HG02759 (cell line): ENCODE data around the gene CST6.
"Not testable (repeated sequence)": the region's sequence is repeated elsewhere in the genome, so short reads cannot be mapped to it uniquely, and the experiment has no call there.

Source experiments
- ATAC-seq: cut with Tn5 transposase; IDR thresholded peaks from one replicate; pipeline ENCODE4 v1.9.1; 2021; ENCODE audit warnings: mild to moderate bottlenecking, moderate library complexity; ENCODE audit not compliant: unreplicated experiment

CST6 gene

DNA sequence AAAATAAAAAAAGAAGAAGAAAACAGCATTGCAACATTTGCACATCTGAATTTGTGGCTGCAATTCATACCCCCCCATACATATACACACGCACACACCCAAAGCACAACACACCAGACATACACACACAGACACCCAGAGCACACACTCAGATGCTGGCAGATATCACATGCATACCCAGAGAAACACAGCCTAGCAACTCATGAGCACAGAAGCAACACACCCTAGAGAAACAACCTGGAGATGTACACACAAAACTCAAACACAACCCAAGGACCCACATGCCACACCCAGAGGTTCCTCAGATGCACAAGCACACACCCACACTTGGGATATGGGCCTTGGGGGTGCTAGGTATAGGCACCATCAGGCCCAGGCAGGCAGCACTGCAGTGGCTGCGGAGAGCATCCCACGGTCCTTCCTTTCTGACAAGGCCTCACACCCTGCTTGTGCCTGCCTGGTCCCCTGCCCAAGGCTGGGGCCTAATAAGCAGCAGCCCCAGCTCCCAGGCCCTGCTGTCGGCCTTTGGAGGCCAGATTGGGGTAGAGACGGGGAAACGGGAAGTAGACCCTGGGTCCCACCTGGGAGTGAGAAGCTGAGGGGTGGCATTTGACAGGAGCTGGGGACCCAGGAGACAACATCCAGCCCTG, 3.1 kb downstream of the CST6 start:
- ATAC-seq, result no peak

DNA sequence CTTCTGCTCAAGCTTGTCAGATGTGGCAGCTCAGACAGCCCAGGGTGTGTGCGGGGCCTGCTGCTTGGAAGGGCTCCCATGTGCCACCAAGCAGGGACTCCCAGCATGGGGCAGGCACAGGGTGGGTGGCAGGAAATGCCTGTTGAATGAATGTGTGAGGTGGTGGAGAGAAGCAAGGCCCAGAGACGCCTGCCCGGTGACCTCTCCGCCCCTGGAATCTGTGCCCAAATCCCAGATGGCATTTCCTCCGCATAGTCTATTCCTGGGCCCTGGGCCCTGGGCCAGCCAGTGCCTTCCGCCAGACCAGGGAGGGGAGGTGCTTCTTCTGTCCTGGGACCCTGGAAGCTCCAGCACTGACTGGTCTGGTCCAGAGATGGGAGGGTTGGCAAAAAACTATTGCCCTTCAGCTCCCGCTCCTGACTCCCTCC, 3.7 kb downstream of the CST6 start:
- ATAC-seq, result no peak

DNA sequence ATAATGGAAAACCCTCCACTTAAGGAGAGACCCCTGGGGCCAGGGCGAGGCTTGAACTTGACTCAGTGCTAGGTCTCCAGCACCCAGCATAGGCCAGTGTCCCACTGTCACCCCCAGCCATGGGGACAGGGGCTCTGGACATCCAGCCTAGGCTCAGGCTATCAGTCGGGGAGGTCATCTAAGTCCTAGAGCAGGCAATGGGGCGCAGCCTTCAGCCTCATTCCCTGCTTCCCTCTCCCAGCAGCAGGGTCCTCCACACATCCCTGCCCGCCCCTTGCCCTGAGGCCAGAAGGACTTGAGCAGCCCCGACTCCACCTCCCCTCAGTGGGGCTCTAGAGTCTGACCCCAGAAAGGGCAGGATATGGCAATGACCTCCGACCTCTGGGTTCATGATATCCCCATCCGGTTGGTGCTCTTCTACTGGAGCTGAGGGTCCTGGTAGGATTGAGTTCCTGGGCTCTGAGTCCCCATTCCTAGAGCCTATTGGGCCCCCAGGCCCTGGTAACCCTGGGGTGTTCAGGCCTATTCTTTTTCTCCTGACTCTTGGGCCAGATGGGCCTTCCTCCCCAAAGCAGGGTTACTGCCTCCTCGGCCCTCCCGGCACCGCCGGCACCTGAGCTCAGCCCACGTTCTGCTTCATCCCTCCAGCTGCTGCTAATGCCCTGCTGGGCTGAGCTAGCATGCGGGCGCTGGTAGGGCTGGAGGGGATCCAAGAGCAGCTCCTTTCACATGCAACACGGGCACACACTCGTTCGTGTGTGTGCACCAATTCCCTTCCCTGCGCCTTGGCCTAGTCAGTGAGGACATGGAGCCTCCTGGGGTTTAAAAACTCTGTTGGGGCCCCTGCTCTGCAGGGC, 4.4 kb downstream of the CST6 start:
- ATAC-seq, result no peak

DNA sequence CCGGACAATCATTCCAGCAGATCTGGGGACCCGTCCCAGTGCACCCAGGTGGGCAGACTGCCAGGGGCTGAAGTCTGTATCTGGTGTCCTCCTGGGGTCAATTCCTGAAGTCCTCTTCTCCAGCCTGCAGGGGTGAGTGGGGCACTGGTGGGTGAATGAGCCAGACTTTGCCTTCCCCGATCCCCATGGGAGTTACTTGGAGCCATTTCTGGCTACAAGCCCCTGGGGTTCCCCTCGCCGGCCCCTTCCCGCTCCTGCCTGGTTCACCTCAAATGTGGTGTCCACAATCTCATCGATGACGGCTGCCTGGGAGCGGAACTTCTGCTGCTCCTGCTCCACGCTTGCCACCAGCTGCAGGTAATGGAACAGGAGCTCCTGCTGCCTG, 5.0 kb downstream of the CST6 start:
- no peak for ATAC-seq

DNA sequence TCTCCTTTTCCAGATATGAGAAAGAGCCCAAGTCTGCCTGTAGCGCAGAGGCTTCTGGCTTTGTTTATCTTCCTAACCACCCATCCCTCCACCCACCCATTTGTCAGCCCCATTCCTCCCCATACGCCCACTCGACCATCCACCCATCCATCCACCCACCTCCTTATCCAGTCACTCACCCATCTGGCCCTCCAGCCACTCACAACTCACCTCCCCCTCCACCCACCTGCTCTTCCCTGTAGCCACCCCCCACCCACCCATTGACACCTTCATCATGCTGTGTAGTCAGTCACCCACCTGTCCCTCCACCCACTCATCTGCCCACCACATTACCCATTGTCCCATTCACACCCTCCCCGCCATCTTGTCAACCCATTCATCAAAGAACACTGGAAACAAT, 5.5 kb downstream of the CST6 start:
- no peak for ATAC-seq

DNA sequence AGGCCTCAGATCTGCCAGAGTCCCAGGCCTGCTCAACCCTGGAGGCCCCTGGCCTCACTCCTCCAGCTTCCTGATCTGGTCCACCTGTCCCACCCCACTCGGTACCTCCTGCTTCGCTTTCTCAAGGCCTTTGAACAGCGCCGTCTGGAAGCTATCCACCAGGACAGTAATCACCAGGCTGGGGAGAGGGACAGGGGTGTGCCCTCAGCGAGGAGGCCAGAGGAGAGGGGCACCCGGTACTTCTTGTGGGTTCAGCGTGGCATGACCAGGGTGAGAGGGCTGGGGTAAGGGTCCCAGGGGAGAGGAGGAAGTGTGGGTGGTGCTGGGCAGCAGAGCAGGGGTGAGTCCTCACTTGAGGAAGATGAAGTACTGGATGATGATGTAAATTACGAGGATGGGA, 8.4 kb downstream of the CST6 start:
- no peak for ATAC-seq

DNA sequence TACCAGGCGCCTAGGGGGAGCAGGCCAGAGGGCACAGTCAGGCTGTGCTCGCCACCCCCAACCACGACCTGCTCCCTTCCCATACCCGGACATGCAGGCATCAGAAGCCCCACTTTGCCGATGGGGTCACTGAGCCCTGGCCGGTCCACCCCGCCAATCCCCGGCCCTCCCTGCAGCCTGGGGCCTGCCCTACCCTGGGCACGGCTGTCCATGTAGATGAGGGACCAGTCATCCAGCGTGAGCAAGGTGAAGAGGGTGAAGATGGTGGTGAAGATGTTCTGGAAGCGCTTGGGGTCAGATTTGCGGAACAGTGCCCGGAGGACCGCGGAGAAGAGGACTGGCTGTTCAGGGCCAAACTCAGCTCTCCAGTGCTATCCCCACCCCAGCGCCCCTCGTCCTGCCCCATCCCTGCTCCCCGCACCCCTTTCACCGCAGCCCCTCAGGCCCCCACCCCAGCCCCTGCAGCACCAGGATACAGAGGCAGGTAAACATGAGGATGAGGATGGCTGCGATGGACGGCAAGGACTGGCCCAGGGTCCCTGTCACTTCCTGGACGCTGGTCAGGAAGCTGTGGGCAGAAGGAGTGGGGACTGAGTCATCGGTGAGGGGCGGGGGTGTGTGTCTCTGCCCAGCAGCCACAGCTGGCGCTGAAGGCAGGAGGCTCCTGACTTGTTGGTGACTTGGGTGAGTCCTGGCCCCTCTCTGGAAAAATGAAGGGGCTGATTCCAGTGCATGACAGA, 9.0 kb downstream of the CST6 start:
- ATAC-seq, result no peak

DNA sequence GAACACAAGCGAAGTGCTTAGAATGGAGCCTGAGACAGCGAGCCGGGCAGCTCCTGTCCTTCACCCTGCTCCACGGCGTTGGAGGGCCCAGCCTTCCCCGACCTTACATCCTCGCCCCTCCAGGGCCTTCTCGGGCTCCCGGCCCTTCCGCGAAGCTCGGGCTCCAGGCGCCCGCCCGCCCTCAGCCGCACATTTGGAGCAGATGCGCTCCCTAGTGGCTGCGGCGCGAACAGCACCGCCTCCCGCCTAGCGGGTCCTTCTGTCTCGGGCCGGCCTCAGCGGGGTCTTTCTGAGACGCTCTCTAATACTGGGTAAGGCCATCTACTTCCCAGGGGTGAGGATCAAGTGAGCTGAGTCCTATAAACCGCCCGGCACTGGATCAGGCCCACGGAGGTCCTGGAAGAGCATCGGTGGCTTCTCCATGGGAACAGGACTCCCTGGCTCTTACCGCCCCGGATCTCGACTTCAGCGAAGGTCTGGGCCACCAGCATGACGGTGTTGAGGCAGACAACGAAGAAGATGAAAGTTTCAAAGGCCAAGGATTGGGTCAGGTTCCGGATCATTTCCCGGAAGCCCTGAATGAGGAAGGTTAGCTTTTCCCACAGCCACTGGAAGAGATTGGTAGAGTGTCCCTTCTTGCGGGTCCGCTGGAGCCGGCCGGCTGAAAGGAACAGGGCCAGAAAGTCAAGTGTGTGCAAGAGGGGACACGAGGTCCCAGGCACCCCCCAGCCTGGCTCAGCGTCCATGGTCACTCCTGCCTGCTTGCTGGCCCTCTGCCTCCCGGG, 10.8 kb downstream of the CST6 start:
- no peak for ATAC-seq

DNA sequence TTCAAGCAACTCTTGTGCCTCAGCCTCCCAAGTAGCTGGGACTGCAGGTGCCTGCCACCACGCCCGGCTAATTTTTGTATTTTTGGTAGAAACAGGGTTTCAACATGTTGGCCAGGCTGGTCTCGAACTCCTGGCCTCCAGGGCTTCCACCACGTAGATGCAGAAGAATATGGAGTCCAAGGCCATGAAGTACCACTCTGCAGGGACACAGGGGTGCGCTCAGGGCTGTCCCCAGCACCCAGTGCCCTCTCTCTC, 11.3 kb downstream of the CST6 start:
- ATAC-seq, result not testable (repeated sequence)

DNA sequence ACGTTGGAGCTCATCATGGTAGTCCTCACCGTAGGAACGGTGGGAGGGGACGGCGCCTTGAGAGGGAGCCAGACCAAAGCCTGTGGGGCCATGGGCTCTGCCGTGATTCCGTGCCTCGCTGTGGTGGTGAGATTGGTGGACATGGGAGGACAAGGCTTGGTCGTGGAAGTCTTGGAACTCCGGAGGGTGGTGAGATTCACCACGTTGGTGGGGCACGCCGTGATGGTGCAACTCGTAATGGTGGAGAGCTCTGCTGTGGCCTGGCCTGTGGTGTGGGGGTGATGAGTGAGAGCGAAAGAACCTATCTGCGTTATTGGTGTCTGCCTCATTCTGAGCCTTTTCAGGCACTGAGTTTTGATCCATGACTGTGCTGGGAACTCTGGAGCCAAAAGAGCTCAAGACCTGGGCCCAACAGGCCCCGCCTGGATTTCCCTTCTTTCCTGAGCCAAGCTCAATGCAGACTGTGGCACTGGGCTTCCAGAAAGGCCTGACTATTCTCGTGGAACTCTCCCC, 14.3 kb downstream of the CST6 start, which contains the start of gene CATSPER1:
Gene CATSPER1, minus strand, starts transcription at position 463 of the 513 bp plus-strand sequence. Its CDS starts 100 bp downstream, at position 363.
- ATAC-seq, result no peak

DNA sequence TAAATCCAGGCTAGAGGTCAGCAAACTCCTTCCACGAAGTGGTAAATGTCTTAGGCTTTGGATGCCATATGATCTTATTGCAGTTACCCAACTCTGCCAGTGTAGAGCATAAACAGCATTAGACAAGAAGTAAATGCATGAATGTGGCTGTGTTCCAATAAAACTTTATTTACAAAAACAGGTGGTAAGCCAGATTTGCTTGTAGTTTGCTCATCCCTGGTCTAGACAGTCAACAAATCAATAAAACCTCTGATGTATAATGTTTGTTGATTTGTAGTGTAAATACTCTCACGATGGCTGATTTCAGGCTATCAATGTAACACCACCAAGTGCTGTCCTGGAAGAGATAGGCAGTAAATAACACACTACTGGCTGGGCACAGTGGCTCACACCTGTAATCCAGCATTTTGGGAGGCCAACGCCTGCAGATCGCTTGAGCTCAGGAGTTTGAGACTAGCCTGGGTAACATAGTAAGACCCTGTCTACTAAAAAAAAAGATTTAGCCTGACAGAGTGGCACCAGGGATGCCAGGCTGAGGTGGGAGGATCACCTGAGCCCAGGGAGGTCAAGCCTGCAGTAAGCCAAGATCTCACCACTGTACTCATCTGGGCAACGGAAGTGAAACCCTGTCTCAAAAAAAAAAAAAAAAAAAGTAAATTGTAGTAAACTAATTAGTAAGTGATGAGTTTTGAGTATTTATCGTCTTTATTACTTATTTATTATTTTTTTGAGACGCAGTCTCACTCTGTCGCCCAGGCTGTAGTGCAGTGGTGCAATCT, 21.3 kb downstream of the CST6 start:
- ATAC-seq, result no peak

DNA sequence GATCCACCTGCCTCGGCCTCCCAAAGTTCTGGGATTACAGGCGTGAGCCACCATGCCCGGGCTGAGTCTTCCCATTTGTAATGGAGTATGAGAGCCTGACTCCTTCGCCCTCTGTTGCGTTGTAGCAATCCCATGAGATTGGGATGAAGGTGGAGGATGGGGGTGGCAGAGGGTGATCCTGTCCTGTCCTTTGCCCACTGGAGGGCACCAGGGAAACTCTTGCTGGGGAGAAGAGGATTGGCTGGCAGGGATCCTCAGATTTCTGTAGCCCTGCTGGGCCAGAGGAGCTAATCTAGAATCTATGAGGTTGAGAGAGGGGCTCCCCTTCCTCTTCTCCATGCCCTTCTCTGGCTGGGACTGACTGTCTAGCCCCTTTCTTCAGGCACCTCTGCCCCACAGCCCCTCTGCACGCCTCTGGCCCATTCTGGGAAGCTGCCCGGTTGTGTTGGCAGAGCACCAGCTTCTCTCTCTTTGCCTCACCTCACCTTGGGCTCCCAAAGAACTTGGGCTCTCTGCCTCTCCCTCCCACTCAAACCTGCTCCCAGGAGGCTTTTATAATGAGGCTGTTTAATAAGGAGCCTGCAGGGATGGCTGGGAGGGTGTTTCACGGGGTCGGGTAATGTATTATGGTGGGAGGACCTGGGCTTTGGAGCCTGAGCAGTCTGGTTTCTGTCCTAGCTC, 24.0 kb downstream of the CST6 start:
- ATAC-seq, result no peak

DNA sequence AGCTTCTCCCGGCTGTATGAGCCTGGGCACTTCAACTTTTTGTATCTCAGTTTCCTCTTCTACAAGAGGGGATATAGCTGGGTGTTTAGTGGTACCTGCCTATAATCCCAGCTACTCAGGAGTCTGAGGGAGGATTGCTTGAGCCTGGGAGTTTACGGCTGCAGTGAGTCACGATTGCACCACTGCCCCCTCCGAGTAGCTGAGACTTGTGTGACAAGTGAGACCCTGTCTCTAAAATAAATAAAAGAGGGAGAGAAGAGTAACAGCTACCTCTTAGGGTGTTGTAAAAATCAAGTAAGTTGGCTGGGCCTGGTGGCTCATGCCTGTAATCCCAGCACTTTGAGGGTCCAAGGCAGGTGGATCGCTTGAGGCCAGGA, 24.5 kb downstream of the CST6 start:
- ATAC-seq, result no peak

DNA sequence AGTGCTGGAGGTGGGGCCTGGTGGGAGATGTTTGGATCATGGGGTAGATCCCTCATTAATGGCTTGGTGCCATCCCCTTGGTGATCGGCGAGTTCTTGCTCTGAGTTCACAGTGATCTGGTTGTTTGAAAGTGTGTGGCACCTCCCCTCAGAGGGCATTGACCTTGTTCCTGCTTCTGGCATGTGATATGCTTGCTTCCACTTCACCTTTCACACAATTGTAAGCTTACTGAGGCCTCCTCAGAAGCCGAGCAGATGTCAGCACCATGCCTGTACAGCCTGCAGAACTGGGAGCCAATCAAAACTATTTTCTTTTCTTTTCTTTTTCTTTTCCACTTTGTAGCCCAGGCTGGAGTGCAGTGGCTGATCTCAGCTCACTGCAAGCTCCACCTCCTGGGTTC, 25.5 kb downstream of the CST6 start:
- no peak for ATAC-seq

DNA sequence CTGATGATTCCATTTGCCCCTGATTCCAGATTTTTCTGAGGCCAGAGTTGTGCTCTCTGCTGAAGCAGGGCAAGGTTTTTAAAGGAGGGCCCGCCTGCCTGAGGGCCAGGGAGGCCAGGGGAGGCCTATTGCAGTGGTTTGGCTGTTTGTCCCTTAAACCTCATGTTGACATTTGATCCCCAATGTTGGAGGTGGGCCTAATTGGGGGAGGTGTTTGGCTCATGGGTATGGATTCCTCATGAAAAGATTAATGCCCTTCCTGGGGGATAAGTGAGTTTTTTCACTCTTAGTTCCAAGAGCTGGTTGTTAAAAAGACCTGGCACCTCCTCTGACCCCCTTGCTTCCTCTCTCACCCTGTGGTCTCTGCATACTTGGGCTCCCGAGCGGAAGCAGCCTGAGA, 28.0 kb downstream of the CST6 start:
- ATAC-seq, result no peak

DNA sequence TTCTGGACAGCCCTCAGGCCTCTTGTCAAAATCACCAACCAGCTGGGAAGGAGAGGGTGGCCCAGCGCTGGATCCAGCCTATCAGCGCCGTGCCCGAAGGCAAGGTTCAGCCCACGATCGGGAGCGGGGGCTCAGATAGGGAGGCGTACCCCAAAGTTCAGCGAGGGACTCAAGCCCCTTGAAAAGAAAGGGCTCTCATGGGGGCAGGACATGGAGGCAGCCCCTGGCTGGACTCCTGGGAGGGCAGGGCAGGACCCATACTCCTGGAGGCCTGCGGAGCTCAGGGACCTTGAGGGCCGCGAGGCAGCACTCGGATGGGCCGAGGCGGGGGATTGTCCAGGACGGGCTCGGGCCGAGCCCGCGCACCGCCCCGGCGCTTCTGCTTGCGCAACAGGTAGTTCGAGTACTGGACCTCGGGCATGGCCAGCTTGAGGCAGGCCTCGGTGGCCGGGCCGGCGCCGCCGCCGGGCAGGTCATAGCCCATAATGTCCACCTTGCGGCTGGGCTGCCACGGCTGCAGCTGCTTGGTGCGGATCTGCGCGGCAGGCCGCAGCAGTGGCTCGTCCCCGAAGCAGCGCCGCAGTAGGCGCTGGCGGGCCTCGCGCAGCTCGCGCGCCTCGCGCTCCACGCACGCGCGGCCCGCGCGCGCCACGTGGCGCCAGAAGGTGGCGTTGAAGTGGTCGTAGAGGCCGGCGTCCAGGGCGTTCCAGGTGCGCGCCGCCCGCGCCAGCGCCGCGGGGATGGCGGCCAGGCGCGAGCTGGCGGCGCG, 30.6 kb downstream of the CST6 start:
- ATAC-seq, result no peak

DNA sequence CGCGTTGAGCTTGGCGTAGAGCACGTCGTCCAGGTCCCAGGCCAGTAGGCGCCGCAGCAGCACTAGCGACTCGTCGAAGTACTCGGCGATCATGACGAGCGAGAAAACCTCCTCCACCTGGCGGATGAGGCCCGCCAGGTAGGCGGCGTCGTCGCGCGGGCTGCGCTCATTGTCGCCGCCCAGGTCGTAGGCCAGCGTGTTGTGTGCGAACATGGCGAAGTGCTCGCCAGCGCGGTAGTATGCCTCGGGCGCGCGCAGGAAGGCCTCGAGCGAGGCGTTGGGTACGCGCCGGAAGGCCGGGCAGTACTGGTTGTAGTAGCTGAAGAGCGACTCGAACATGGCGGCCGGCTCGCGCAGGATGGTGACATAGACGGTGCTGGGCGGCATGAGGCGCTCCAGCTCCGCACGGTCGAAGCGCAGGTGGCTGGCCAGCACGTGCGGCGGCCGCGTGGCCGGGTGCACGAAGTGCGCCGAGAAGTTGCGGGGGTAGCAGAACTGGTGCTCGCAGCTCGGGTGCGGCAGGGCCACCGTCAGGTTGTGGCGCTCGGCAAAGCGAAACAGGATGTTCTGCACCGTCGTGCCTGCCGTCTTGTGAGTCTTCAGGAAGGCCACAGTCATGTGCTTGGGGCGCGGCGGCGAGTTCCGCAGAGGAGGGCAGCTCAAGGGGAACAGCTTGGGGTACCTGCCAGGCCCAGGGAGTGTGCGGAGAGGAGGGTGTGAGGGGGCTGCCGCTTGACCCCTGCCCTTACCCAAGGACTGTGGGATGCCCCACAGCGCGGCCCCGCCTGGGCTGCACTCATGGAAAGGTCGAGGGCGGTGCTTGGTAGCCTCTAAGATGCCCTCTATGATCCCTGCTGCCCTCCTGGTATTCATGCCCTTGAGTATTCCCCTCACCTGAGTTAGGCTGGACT, 31.4 kb downstream of the CST6 start:
- ATAC-seq, result no peak

DNA sequence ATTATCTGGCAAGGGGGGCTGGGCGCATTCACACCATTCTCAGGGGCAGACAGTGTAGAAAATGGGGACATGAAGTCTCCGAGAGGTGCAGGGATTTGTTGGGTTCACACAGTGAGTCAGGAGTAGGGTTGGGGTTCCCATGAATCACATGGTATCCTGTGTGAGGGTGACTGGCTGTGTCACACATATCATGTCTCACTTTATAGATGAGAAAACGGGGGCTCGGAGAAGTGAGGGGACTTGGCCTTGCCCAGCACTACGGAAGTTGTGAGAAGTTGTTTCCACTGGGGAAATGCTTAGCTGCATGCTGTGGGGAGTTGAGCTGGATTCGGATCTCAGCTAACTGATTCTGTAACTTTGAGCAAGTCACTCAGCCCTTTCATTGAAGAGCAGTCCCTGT, 32.9 kb downstream of the CST6 start:
- ATAC-seq, result no peak
